Measurements from ENCODE around the gene NFKB2. TPM values are rescaled to one million over a fixed set of nuclear protein-coding genes. Genes with fewer than 3 reads are reported as not detected.

The NFKB2 gene
- total and polyA plus RNA-seq, 2 of the 4 experiments (the other 2 are of a cell fraction): 16.1 to 32.3 TPM

DNA sequence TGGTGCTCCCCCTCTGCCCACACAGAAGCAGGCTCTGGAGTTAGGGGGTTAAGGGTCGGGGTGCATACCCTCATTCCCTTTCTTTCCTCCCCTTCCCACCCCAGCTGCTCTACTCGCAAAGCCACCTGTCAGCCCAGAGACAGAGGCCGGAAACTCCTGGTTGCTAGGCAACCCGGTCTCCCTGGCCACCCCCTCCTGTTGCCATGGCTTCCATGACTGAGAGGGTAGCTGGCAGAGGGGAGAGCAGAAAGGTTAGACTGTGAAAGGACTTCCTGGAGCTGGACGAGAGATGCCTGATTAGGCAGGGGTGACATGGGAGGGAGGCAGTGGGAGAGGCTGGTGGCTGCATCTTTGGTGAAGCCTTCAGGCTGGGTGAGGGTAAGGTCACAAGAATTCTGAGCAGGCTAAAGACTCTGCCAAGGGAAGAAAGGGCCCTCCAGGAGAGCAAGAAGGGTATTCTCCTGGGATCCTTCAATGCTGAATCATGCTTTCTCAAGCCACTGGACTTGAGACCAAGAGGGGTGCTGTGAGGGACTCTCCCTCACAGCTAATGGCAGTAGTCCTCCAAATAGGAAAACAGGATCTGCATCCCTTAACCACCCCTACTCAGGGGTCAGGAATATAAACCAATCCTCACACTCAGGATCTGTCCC is 17.7 kb downstream of the NFKB2 start:
- WGBS, 2 experiments (ENCODE audit: extremely low coverage in 2 of 2, insufficient read length in 1 of 2): 29% methylated on average over 1 of the region's 5 CpGs; no CpG with 5 or more reads in 1 of the 2 experiments
- dilution Hi-C loops (cut with HindIII; ENCODE audit: low sequenced_read_pairs, unreplicated experiment): no loop called here
- no peak overlapping the region for H3K18ac ChIP-seq (ENCODE audit: low read depth, low read length)
- H2AK9ac ChIP-seq (replicated peaks; ENCODE audit: low read depth, low read length, poor library complexity): no peak overlapping the region
- no peak overlapping the region for H3K56ac ChIP-seq (ENCODE audit: extremely low read depth, insufficient read depth, low read length)
- no peaks in the 10 kb centered on the region for H3K36me3 ChIP-seq (ENCODE audit: control insufficient read depth, insufficient read depth, low read length)
- no peaks in the 10 kb centered on the region for H4K20me1 ChIP-seq (ENCODE audit: insufficient read depth, low read length)
- no peak overlapping the region for H3K4me2 ChIP-seq (ENCODE audit: low read depth, low read length)
- H4K91ac ChIP-seq (ENCODE audit: insufficient read depth, low read depth, low read length): no peak overlapping the region
- H2AK5ac ChIP-seq (ENCODE audit: low read depth, low read length): no peak overlapping the region
- no peak overlapping the region for H4K5ac ChIP-seq (ENCODE audit: low read depth, low read length)
- H3K9me3 ChIP-seq (ENCODE audit: control insufficient read depth, insufficient read depth, low read length): no peaks in the 10 kb centered on the region
- DNase-seq (no peak), ATAC-seq (ENCODE audit: low read depth) (no peak)
- no peak overlapping the region for H2AFZ ChIP-seq (replicated peaks; ENCODE audit: low read length, poor library complexity)
- H2BK5ac ChIP-seq (ENCODE audit: low read depth, low read length, poor library complexity, severe bottlenecking): no peak overlapping the region
- H2BK15ac ChIP-seq (ENCODE audit: low read depth, low read length): no peak overlapping the region
- no peak overlapping the region for H3K4ac ChIP-seq (ENCODE audit: low read depth, low read length)
- POLR2A ChIA-PET (ENCODE audit: unreplicated experiment): no interaction called here
- H2BK20ac ChIP-seq (ENCODE audit: low read depth, low read length): no peak overlapping the region
- no peak overlapping the region for H3K27ac ChIP-seq (ENCODE audit: insufficient read depth, low read length)
- BruUV-seq (replicated peaks): no TSS peak
- H3K4me3 ChIP-seq (ENCODE audit: insufficient read depth, low read depth, low read length): no peak overlapping the region
- no peak overlapping the region for H3K14ac ChIP-seq (replicated peaks; ENCODE audit: low read depth, low read length)
- in situ Hi-C loops (cut with MboI; ENCODE audit: low sequenced_read_pairs): no loop called here
- CTCF ChIA-PET: no interaction called here
- no peak overlapping the region for H3K23ac ChIP-seq (ENCODE audit: low read depth, low read length)
- H2BK120ac ChIP-seq (ENCODE audit: low read depth, low read length): no peak overlapping the region
- H3K79me1 ChIP-seq (ENCODE audit: low read depth in 1 of 2, low read length in 2 of 2): peaks cover 0 to 4% of the 10 kb centered on the region in 2 experiments; a peak in 1 of 4 replicates
- H3K27me3 ChIP-seq (ENCODE audit: control insufficient read depth, insufficient read depth, low read length): peaks cover 69% of the 10 kb centered on the region
- no peak overlapping the region for H4K8ac ChIP-seq (ENCODE audit: low read depth in 2 of 2, low read length in 2 of 2)
- peaks cover 8% of the 10 kb centered on the region; the same call in 1 of the 2 replicates for H3K4me1 ChIP-seq (ENCODE audit: control insufficient read depth, insufficient read depth, low read length)
- H3K9me1 ChIP-seq (ENCODE audit: insufficient read depth, low read length): peaks cover 9% of the 10 kb centered on the region; the same call in 1 of the 2 replicates
- intact Hi-C loops (cut with micrococcal nuclease): no loop called here
- TF ChIP-seq USF2 (IDR thresholded peaks at IDR 0.05; ENCODE audit: low read depth, low read length) (no peak), ELK1 (IDR thresholded peaks at IDR 0.05; ENCODE audit: borderline replicate concordance, low read depth, low read length) (no peak), RFX5 (IDR thresholded peaks at IDR 0.05; ENCODE audit: low read depth, low read length) (no peak), MAZ (IDR thresholded peaks at IDR 0.05; ENCODE audit: borderline replicate concordance, low read depth, low read length) (no peak), FOS (IDR thresholded peaks at IDR 0.05; ENCODE audit: low read depth, low read length) (no peak), CEBPB (IDR thresholded peaks at IDR 0.05; ENCODE audit: low read depth, low read length) (no peak), RCOR1 (IDR thresholded peaks at IDR 0.05; ENCODE audit: insufficient replicate concordance, low read length) (no peak), CTCF (conservative IDR thresholded peaks at IDR 0.05; ENCODE audit: low read depth, low read length) (no peak), MAFK (IDR thresholded peaks at IDR 0.05; ENCODE audit: low read depth, low read length) (no peak), RAD21 (IDR thresholded peaks at IDR 0.05; ENCODE audit: low read length) (no peak), CHD1 (IDR thresholded peaks at IDR 0.05; ENCODE audit: low read depth, low read length) (no peak), MXI1 (IDR thresholded peaks at IDR 0.05; ENCODE audit: borderline replicate concordance, low read depth, low read length) (no peak), SMC3 (IDR thresholded peaks at IDR 0.05; ENCODE audit: low read depth, low read length) (no peak), BHLHE40 (IDR thresholded peaks at IDR 0.05; ENCODE audit: low read depth, low read length) (no peak), POLR2A (IDR thresholded peaks at IDR 0.05; ENCODE audit: low read depth, low read length) (no peak), NFE2L2 (IDR thresholded peaks at IDR 0.05; ENCODE audit: low read depth, low read length) (no peak)
- no peak overlapping the region for H3K9ac ChIP-seq (ENCODE audit: low read depth, low read length)

Measured in IMR-90 (cell line).